GM11168 (cell line): ENCODE measurements around the gene P3R3URF.

Experiments
- in situ Hi-C: fragments of 300-500 bp; cut with MboI; formaldehyde crosslinking; loops from one replicate; pipeline ENCODE4 v1.12.0; 2022; ENCODE audit warnings: low sequenced_read_pairs; ENCODE audit not compliant: unreplicated experiment

Gene P3R3URF

DNA sequence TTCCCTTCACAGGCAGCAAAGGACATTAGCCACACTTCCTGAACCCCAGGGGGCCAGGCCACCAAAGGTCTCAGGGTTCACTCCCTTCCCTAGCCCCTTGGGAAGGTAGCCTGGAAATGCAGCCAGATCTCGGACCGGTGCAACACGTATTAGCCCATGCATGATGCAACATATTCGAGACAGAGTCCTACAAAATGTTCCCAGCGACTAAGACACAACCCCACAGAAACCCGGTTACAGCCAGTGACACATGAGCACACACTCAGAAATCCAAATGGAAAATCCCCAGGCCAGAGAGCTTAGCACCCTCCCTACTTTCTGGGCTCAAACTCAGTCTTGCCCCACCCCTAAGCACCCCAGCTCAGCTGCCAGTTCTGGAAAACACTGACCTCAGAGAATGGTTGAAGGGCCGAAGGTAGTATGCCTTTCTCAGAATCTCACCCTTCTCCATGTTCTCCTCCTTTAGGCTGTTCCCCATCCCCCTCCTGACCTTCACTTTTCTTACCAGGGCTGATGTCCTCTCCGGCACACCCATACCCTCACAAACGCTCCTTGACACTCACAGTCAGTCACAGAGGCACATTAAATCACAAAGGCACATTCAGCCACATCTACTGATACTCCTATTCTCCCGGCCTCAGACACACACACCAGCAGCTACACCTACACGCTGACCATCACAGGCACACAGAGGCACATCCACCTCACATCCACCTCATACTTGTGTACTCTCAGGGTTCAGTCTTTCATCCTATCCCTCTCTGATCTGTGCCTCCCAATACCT, 1.6 kb downstream of the P3R3URF start, which contains the start of gene TSPAN1:
TSPAN1 (plus strand) TSS at position 640 of the 784 bp plus-strand sequence. CDS start 6,021 bp downstream, outside the sequence.
- in situ Hi-C loops = loop anchor here (5.0 kb wide), 1 partner anchor 137 kb away; no protein-coding TSS in a partner anchor

DNA sequence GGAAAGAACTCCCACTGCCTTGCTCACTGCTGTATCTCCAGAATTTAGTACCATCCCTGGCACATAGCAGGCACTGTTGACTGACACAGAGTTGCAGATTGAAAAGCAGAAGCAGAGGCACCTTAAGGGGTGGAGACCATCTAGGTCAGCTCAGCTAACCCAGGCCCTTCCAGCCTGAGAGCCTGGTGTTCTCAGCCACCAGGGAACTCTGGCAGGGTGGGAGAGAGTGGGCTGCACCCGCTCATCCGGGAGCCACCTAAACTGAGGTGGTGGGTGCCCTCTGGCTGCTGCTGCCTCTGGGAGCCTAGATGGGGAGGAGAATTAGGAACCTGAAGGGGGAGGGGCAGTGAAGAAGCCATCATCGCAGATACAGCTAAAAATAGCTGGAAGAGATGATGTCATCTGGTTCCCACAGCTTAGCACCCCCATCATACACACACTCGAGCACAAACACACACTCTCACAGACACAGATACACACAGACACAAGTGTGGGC, 2.9 kb downstream of the P3R3URF start:
- in situ Hi-C loops = no loop called here

DNA sequence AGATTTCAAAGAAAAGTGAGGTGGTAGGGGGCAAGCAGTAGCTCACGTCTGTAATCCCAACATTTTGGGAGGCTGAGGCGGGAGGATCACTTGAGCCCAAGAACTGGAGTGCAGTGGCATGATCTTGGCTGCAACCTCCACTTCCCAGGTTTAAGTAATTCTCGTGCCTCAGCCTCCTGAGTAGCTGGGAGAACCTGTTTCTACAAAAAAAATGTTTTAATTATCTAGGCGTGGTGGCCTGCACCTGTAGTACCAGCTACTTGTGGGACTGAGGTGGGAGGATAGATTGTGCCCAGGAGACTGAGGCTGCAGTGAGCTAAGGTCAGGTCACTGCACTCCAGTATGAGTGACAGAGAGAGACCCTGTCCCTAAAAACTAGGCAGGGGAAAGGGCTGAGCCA, 4.0 kb downstream of the P3R3URF start:
- in situ Hi-C loops = no loop called here

DNA sequence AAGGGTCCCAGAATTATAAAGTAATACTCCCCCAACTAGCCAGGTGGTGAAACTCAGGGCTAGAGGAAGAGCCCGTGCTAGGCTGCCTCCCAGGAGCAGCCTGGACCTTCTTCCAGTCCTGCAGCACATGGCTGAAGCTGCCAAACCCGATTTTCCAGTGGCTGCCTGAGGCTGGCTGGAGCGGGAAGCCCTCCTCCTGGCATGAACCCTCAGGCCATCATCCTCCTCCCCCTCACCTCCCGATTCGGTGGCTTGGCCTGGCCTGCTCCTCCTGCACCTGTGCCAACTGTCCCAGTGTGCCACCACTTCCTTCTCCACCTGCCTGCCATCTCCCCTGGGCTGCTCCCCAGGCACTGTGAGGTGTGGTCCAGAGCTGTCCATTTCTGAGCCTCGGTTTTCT, 4.4 kb downstream of the P3R3URF start:
- in situ Hi-C loops = no loop called here

DNA sequence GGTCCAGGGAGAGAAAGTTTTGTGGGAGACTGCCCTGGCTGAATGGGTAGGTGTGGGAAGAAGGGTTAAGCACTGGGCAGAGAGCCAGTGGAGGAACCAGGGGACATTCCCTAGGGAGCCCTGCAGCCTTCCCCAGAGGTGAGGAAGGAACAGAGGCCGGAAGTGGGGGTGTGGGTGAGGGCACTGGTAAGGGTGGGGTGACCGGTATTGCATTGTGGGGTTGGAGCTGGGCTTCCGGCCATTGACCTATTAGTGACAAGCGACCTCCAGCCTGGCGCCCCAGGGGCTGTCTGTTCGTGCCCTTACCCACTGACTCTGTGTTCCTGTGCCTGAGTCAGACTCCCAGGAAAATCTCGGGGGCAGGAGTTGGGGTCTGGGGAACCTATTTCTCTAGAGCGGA, 4.9 kb downstream of the P3R3URF start:
- in situ Hi-C loops = no loop called here

DNA sequence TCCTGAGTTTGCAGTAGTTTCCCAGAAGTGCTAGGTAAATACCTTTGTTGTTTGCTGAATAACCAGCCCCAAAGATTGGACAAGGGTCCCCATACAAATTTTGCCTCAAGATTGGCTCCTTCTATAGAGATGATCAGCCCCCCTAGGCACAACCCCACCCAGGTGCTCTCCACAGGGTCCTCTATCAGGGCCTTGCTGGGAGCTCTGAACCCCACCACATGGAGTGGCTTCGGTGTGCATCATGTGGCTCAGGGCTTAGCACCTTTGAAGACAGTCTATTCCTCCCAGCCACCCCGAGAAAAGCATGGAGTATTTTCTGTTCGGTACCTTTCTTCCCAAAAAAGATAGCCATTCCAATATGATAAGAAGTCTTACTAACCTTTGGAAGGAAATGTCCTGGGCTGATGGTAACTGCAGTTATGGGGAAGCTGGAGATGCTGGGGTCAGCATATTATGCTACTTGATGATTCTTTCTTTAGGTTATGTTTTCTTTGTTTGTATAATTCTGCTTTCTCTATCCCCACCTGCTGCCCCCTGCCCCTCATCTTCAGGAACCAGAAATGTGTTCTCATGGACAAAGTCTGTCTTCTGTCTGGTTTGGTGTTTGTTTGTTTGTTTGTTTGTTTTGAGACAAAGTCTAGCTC, 6.4 kb downstream of the P3R3URF start:
- in situ Hi-C loops = no loop called here

DNA sequence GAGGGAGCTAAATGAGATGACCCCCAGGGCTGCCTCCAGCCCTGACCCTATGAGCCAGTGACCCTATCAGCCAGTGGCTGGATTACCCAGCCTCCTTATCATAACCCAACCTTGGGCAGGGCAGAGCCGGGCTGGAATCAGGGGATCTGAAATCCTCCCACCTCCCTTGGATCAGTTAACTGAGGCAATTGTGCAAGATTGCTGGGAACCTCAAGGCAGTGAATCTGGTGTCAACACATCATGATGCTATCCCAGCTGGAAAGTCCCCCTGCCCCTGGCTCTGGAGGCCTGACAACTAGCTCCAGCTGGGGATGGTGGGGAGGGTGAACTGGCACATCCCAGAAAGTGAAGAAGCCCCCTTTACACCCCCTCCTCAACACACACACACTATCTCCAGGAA, 7.8 kb downstream of the P3R3URF start:
- in situ Hi-C loops = no loop called here

DNA sequence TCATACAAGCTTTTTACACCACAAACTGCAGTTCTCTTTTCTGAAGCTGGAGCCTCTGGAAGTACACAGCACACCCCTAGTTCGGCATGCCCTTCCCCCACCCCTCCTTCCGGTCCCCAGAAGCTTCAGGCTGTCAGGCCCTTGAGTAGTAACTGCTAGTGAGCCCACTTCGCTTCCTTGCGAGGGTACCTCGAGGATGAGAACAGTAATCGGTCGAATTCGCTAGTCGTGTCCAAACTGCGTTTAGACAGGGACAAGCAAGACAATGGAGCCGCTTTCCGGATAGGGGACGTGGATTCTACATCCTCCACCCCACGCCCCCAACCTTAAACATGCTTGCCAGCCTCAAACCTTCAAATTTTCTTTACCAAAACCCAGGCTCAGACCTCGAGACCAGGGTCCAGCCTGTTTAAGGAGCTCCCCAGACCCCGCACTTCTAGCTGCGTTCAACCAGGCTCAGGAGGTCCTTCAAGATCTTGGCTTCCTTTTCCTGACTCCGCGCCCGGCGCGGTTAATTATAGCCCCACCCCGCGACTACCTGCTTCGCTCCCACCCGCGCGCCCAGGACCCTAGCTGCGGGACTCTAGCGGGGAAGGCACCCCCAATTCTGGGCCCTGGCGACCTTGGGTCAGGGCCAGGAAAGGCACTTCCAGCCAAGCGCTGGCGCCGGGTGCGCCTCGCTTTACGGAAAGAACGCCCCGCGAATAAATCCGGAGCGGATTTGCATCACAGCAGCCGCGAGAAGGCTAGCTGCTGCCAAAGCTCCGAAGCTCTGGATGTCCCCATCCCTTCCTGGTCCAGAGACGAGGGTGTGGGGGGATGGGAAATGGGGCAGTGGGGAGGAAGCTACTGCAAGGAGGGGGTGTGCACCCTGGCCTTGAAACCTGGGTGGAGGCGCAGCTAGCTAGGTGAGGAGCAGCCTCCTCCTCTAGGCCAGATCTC, 9.5 kb downstream of the P3R3URF start:
- in situ Hi-C loops = no loop called here

DNA sequence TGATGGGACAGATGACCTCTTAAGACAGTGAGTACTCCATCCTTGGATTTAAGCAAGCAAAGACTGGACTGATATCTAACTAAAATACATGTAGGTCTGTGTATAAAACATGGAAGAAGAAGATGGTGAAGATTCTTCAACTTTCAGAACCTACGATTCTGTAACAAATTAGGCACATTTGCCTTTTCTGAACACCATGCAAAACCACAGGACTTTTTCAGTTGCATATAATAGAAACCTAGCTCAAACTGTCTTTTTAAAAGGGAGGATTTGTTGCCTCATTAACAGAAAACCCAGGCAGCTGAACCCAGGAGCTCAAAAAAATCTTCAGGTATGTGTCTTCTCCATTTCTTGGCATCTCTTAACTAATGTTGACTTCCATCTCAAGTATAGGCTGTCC, 16.1 kb downstream of the P3R3URF start:
- in situ Hi-C loops = no loop called here

DNA sequence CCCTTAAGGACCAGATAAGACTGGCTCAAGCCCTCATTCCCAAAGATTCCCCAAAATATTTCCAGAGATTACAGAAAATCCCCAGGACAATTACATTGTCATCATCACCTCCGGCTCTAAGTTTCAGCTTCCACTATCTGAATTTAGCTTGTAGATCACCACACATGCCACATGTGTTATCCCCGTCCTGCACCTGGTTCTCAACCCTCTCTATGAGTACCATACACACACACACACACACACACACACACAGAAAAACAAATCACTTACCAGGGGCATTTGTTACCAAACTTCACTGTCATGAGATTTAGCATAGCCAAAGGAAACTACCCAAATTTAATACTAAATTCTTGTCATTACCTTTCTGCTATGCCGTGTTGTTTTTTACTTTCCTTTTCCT, 16.8 kb downstream of the P3R3URF start:
- in situ Hi-C loops = no loop called here

DNA sequence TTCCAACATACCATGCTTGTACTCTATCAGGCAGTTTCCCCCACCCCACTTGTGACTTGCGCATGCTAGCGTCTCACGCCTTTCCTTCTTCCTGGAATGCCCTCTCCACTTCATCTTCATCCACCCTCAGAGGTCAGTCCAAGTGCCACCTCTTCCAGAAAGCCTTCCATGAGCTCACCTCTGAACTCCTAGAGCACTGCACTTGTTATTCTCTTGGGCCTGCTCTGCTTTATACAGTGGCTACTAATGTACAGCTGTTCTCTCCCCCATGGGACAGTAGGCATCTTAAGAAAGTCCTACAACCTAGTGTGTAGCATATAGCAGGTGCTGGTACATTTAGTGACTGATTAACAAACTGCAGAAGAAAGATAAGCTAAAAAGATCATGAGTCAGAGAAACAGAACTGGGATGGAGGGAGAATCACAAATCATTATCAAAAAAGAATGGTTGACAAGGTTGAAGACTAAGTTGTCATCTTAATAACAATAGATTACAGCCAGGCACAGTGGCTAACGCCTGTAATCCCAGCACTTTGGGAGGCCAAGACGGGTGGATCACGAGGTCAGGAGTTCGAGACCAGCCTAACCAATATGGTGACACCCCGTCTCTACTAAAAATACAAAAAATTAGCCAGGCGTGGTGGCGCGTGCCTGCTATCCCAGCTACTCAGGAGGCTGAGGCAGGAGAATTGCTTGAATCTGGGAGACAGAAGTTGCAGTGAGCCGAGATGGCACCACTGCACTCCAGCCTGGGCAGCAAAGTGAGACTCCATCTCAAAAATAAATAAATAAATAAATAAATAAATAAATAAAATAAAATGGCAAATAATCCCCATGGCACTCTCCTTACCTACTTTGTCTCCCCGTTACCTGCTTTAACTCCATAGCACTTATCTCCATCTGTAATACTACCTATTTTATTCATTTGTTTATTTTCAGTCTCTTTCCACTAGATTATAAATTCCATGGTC, 17.7 kb downstream of the P3R3URF start:
- in situ Hi-C loops = no loop called here

DNA sequence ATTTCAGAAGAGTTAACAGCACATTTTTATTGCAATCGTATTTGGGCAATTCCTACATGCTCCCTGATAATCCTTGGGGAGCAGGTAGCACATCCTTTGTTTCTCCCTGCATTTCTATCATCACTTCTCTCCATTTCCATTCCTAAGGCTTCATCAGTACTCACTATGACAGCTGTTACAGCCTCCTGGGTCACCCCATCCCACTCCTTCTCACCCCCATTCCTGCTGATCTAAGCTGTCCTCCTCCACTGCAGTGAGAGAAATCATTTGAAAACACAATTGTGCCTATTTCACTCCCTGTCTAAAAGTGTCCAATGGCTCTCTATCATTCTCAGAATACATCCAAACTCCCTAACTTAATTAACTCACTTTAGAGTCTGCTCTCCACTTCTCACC, 18.4 kb downstream of the P3R3URF start:
- in situ Hi-C loops = no loop called here

DNA sequence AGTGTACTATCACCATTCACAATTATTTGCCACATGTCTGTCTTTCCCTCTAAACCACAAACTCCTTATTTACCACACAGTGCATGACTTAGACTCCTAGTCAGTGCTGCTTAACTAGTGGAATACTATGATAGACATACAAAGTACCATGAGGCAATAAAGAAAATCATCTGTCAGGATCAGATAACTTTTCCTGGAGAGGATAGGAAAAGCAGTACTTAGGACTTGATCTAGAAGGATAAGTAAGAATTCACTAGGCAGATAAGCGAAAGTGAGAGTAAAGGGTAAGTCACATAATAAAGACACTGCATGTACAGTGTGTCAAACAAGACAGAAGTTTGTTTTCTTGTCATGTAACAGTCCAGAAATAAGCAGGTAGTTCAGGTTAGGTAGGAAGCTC, 22.6 kb downstream of the P3R3URF start:
- in situ Hi-C loops = no loop called here

DNA sequence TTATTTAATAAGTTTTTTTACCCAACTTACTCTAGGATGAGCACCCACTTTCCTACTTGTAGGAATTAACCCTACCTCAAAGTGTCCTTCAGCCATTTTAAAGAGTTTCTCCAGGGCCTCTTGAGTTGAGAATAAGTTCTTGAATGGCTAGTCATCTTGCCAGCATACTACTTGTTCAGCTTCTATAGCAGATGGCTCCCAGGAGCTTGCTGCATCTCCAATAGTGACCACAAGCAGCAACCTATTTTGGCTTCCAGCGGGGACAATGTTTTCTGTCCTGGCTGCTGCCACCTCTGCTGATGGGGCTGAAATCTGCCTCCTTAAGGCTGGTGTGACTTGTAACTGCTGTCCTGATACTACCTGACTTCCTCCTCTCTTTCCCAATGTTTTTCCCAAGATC, 23.1 kb downstream of the P3R3URF start:
- in situ Hi-C loops = no loop called here

DNA sequence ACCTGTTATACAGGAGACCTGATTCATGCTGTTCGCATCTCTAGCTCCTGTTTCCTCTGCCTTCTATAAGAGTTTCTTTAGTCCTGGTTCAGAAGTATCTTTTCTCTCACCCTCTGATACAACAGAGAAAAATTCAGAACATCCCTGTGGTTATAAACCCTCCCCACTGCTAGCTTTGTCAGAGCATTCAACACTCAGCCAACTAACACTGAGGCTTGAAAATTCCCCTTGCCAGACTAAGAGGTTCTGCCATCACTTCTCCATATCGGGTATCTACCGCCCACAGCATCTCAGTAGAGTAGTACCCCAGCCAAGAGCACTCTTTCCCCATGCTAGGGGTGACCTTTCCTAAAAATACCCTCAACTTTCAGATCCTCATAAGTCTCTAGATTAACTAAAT, 24.3 kb downstream of the P3R3URF start:
- in situ Hi-C loops = no loop called here

DNA sequence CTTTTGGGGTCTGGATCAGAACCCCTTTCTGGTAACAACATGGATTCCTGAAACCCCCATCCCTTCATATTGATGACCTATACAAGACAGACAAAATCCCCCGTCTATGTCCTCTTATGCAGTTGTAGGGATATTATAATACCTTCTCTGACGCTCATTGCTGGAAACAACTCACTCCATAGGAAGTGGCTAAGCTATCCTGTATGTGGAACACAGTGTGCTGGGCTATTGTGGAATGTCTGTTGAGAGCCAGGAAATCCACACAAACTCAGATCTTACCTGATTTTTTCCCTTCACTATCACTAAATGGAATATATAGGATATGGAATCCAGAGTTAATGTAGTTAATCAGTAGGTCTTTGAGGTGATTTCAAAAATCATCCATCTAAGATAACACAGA, 26.2 kb downstream of the P3R3URF start:
- in situ Hi-C loops = no loop called here

DNA sequence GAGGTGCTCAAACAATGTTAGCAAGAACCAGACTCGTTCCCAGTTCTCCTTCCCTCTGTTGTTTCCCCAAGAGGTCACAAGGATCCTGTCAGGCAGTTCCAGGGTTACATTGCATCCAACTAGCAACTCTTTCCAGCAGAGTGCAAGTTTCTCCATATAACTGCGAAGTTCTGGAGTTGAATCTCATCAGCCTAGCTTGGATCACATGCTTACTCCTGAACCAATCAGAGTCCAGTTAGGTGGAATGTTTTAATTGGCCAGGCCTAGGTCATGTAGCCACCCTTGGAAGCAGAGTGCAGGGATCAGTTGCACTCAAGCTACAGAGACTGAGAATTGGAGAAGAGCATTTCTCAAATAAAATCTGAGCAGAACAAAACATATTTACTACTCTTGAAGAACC, 28.0 kb downstream of the P3R3URF start:
- in situ Hi-C loops = no loop called here

DNA sequence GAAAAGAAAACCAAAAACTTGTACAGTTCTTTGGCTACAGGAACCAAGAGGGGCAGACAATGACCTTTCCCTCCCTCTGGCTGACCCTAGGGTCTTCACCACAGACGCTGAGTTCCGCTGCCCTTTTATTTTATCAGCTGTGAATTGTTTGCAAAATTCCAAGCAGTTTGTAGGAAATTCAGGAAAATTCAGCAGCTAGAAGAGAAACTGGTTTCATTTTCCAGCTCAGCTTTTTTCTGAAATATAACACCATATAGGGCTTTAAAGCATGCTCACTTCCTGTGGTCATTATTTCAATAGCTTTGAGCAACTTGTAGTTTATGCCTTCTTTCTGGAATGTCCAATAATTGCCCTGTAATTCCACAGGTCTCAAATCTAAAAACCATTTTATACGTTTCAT, 38.4 kb downstream of the P3R3URF start:
- in situ Hi-C loops = no loop called here

DNA sequence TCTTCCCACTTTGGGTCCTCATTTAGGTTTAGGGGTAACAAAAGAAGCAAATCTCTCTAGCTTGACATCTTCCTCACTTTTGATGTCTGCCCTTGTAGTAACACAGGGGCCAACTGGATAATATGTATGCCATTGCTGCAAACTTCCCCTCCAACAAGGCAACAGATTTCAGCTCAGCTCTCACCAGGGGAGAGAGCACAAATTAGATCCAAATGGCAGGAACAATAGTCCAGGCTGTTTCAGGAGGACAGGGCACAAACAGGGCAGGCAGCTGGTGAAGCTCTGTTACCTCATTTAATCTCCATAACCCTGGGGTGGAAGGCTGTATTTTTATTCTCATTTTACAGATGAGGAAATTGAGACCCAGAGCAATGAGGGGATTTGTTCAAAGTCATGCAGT, 39.6 kb downstream of the P3R3URF start:
- in situ Hi-C loops = no loop called here
